OCI-LY1 (cell line): ENCODE results near the gene ERBB3.

Source experiments
- H2AFZ ChIP-seq: fragments of 200-600 bp; sonication (generic), shearing (Covaris generic); 2 replicates; pipeline ENCODE4 v1.6.0; 2014; ENCODE audit warnings: antibody characterized with exemption, mild to moderate bottlenecking, low read length
- H3F3A ChIP-seq: fragments of 200-600 bp; sonication (generic), shearing (Covaris generic); 2 replicates; pipeline ENCODE4 v1.6.0; 2014; ENCODE audit warnings: mild to moderate bottlenecking, antibody characterized with exemption, low read length, moderate library complexity; ENCODE audit not compliant: insufficient read depth
- H3K27ac ChIP-seq: fragments of 200-600 bp; sonication (generic); 2 replicates; pipeline ENCODE4 v1.5.1; 2014; ENCODE audit warnings: low read length, mixed run types, mild to moderate bottlenecking, low read depth; ENCODE audit not compliant: poor library complexity, severe bottlenecking
- H3K27me3 ChIP-seq: fragments of 200-600 bp; sonication (generic); 2 replicates; pipeline ENCODE4 v1.6.0; 2014; ENCODE audit warnings: antibody characterized with exemption, mild to moderate bottlenecking, low read length, moderate library complexity; ENCODE audit not compliant: insufficient read depth
- H3K36me3 ChIP-seq: fragments of 200-600 bp; sonication (generic); 2 replicates; pipeline ENCODE4 v1.6.1; 2014; ENCODE audit warnings: mild to moderate bottlenecking, antibody characterized with exemption, low read length, moderate library complexity, mixed read lengths; ENCODE audit not compliant: insufficient read depth
- H3K4me1 ChIP-seq: fragments of 200-600 bp; sonication (generic); 2 replicates; pipeline ENCODE4 v1.5.1; 2014; ENCODE audit warnings: mild to moderate bottlenecking, low read length, moderate library complexity; ENCODE audit not compliant: insufficient read depth, severe bottlenecking
- H3K4me2 ChIP-seq: fragments of 200-600 bp; sonication (generic), shearing (Covaris generic); 2 replicates; pipeline ENCODE4 v1.6.1; 2014; ENCODE audit warnings: low read length
- H3K4me3 ChIP-seq: fragments of 200-600 bp; sonication (generic); 2 replicates; pipeline ENCODE4 v1.5.1; 2014; ENCODE audit warnings: low read length, low read depth, mild to moderate bottlenecking, mixed read lengths; ENCODE audit not compliant: poor library complexity, severe bottlenecking
- H3K79me2 ChIP-seq: fragments of 200-600 bp; shearing (Covaris generic); 2 replicates; pipeline ENCODE4 v1.6.1; 2016; ENCODE audit warnings: mixed run types, low read length, mixed read lengths; ENCODE audit not compliant: insufficient read depth
- H3K9ac ChIP-seq: fragments of 200-600 bp; sonication (generic), shearing (Covaris generic); 2 replicates; pipeline ENCODE4 v1.6.1; 2014; ENCODE audit warnings: mild to moderate bottlenecking, low read length, mixed read lengths
- H3K9me2 ChIP-seq: fragments of 200-600 bp; sonication (generic), shearing (Covaris generic); 2 replicates; pipeline ENCODE4 v1.6.1; 2014; ENCODE audit warnings: low read depth, mild to moderate bottlenecking, low read length, mixed read lengths
- H3K9me3 ChIP-seq: fragments of 200-600 bp; shearing (Covaris generic); 2 replicates; pipeline ENCODE4 v1.6.1; 2014; ENCODE audit warnings: low read length, mixed read lengths
- H4K20me1 ChIP-seq: fragments of 200-600 bp; sonication (generic), shearing (Covaris generic); 2 replicates; pipeline ENCODE4 v1.6.0; 2016; ENCODE audit warnings: mild to moderate bottlenecking, low read length; ENCODE audit not compliant: insufficient read depth
- EZH2 ChIP-seq: fragments of 200-600 bp; sonication (generic), shearing (Covaris generic); IDR thresholded peaks from 2 replicates; pipeline ENCODE4 v1.8.0; 2017; ENCODE audit warnings: borderline replicate concordance, mixed run types, mild to moderate bottlenecking, antibody characterized with exemption, low read length, moderate library complexity, mixed read lengths
- TF ChIP-seq, protein P1 (sequence below): fragments of 200-600 bp; sonication (generic), shearing (Covaris generic); IDR thresholded peaks from 2 replicates; pipeline ENCODE4 v1.5.1; 2017; ENCODE audit warnings: mild to moderate bottlenecking, antibody characterized with exemption, low read length, moderate library complexity, mixed read lengths

The ERBB3 gene

GRCh38 chr12:56127485-56127887 lies 47.5 kb downstream of the ERBB3 start:
- H3K4me3 ChIP-seq = peak overlapping the region; percentile 51
- TF ChIP-seq, protein P1, sequence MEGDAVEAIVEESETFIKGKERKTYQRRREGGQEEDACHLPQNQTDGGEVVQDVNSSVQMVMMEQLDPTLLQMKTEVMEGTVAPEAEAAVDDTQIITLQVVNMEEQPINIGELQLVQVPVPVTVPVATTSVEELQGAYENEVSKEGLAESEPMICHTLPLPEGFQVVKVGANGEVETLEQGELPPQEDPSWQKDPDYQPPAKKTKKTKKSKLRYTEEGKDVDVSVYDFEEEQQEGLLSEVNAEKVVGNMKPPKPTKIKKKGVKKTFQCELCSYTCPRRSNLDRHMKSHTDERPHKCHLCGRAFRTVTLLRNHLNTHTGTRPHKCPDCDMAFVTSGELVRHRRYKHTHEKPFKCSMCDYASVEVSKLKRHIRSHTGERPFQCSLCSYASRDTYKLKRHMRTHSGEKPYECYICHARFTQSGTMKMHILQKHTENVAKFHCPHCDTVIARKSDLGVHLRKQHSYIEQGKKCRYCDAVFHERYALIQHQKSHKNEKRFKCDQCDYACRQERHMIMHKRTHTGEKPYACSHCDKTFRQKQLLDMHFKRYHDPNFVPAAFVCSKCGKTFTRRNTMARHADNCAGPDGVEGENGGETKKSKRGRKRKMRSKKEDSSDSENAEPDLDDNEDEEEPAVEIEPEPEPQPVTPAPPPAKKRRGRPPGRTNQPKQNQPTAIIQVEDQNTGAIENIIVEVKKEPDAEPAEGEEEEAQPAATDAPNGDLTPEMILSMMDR = no peak
- TF ChIP-seq EZH2 = no peak
- no peaks in the 10 kb centered on the region for H3K27me3 ChIP-seq
- peak overlapping the region; percentile 92 for H3K27ac ChIP-seq
- H3K9me3 ChIP-seq = no peaks in the 10 kb centered on the region
- peaks cover 11% of the 10 kb centered on the region for H3F3A ChIP-seq
- no peaks in the 10 kb centered on the region for H3K79me2 ChIP-seq
- H3K9me2 ChIP-seq = no peaks in the 10 kb centered on the region
- H4K20me1 ChIP-seq = no peaks in the 10 kb centered on the region
- no peak overlapping the region for H2AFZ ChIP-seq
- peaks cover 42% of the 10 kb centered on the region for H3K4me1 ChIP-seq
- peak overlapping the region; percentile 52 for H3K9ac ChIP-seq
- H3K4me2 ChIP-seq = peak overlapping the region; percentile 67
- H3K36me3 ChIP-seq = peaks cover 25% of the 10 kb centered on the region

GRCh38 chr12:56127888-56128669 lies 48.1 kb downstream of the ERBB3 start, which contains the start of gene ESYT1:
TSS of gene ESYT1 (plus strand) at chr12:56128267. CDS start at chr12:56128320, 53 bp downstream.
- Histone ChIP-seq H3K27me3 (no peaks in the 10 kb centered on the region), H3K4me1 (peaks cover 42% of the 10 kb centered on the region), H3F3A (peaks cover 11% of the 10 kb centered on the region), H3K36me3 (peaks cover 29% of the 10 kb centered on the region), H3K27ac (peak within 1 kb of the TSS; percentile 92), H3K4me3 (peak within 1 kb of the TSS; percentile 78), H3K9ac (peak within 1 kb of the TSS; percentile 71), H3K4me2 (peak within 1 kb of the TSS; percentile 82), H4K20me1 (no peaks in the 10 kb centered on the region), H3K9me3 (no peaks in the 10 kb centered on the region), H3K9me2 (no peaks in the 10 kb centered on the region), H2AFZ (no peak within 1 kb of the TSS), H3K79me2 (no peaks in the 10 kb centered on the region)
- TF ChIP-seq EZH2 = no peak
- TF ChIP-seq, protein P1 = no peak

DNA sequence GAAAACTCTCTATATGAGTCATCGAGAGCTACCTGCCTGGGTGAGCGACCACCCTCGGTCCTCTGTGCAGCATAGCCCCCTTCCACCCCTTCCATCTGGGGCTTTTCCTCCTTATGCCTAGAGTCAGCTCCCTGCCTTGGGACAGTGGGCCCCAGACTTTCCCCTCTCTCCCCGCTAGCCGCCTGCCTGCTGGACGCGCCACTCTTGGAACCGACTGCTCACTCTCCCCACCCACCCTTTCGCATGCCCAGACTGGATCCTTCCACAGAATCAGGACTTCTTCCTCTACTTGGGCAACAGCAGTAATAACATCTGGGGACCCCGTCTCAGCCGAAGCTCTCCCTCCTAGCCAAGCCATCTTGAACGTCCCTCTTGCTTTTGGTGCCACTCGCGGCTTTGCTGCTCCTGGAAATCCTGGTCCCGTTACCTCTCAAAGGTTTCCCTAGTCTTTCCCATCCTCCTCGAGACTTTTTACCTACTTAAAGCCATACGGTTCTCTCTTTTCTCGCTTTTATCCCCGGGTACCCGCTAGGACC lies 48.8 kb downstream of the ERBB3 start:
- Histone ChIP-seq H3K27me3 (no peaks in the 10 kb centered on the region), H3K4me3 (peak overlapping the region; percentile 78), H3K79me2 (no peaks in the 10 kb centered on the region), H2AFZ (no peak overlapping the region), H3K36me3 (peaks cover 36% of the 10 kb centered on the region), H3K4me2 (peak overlapping the region; percentile 82), H4K20me1 (no peaks in the 10 kb centered on the region), H3K4me1 (peaks cover 41% of the 10 kb centered on the region), H3F3A (peaks cover 11% of the 10 kb centered on the region), H3K9me2 (no peaks in the 10 kb centered on the region), H3K9ac (peak overlapping the region; percentile 71), H3K27ac (peak overlapping the region; percentile 69), H3K9me3 (no peaks in the 10 kb centered on the region)
- TF ChIP-seq, protein P1 = no peak
- TF ChIP-seq EZH2 = no peak
